SU-DHL-6 (cell line): Measurements from ENCODE around the gene PIP4P1.

Experiments used
- CTCF ChIP-seq: fragments of 200-600 bp; sonication (generic); IDR thresholded peaks from one replicate; pipeline ENCODE4 v1.5.1; 2017; ENCODE audit warnings: antibody characterized with exemption, mild to moderate bottlenecking, low read length, moderate library complexity; ENCODE audit not compliant: insufficient read depth, poor library complexity, severe bottlenecking
- EZH2phosphoT487 ChIP-seq: fragments of 200-600 bp; sonication (generic), shearing (Covaris generic); conservative IDR thresholded peaks from 2 replicates; pipeline ENCODE4 v1.6.1; 2018; ENCODE audit warnings: mild to moderate bottlenecking, antibody characterized with exemption, low read length, moderate library complexity, mixed read lengths

- no peak for TF ChIP-seq CTCF
- TF ChIP-seq EZH2phosphoT487, result no peak
Measured at GRCh38 chr14:20436363-20436755, 24.9 kb downstream of the PIP4P1 start.
